AG04450 (cell line): ENCODE results near the gene ADGRG6. TPM values are rescaled to one million over a fixed set of nuclear protein-coding genes. Genes with fewer than 3 reads are reported as not detected.

ENCODE experiments used
- CTCF ChIA-PET: fragments of 300-600, 350-600 bp; formaldehyde crosslinking; extraction: SDS; loops from one replicate; lab custom pipeline; 2022; ENCODE audit warnings: antibody characterized with exemption, inconsistent platforms; lab: Charles Lee
- POLR2A ChIA-PET: fragments of 350-600 bp; formaldehyde crosslinking; extraction: SDS; loops from one replicate; lab custom pipeline; 2021; ENCODE audit warnings: antibody characterized with exemption, inconsistent platforms; lab: Yijun Ruan, JAX
- DNase-seq: peaks from one replicate; pipeline ENCODE4 v3.0.0-alpha.2; 2011; ENCODE audit warnings: low read depth, low spot score
- H3K27ac ChIP-seq: one replicate; pipeline ENCODE4 v1.5.1; 2012; ENCODE audit warnings: low read depth, low read length, control low read depth
- H3K27me3 ChIP-seq: one replicate; pipeline ENCODE4 v1.6.0; 2012; ENCODE audit warnings: low read length; ENCODE audit not compliant: control insufficient read depth, insufficient read depth
- H3K4me3 ChIP-seq: 2 replicates; pipeline ENCODE4 v1.5.1; 2011; ENCODE audit warnings: mild to moderate bottlenecking, low read depth, low read length, control low read depth
- H3K9me3 ChIP-seq: 2 replicates; pipeline ENCODE4 v1.5.1; 2012; ENCODE audit warnings: low read length; ENCODE audit not compliant: control insufficient read depth, insufficient read depth
- polyA plus RNA-seq: library from polyadenylated mRNA; depleted of rRNA; stranded (reverse); fragments of >200 nt; gene quantifications from 2 replicates; pipeline ENCODE4 v1.2.3, GENCODE V29; 2011
- TF ChIP-seq, protein P1 (sequence below): IDR thresholded peaks from 2 replicates; pipeline ENCODE4 v1.5.1; 2011; ENCODE audit warnings: low read depth, low read length, control low read depth, inconsistent platforms

Gene ADGRG6
- polyA plus RNA-seq, 1 experiment, result 16.2 TPM

DNA sequence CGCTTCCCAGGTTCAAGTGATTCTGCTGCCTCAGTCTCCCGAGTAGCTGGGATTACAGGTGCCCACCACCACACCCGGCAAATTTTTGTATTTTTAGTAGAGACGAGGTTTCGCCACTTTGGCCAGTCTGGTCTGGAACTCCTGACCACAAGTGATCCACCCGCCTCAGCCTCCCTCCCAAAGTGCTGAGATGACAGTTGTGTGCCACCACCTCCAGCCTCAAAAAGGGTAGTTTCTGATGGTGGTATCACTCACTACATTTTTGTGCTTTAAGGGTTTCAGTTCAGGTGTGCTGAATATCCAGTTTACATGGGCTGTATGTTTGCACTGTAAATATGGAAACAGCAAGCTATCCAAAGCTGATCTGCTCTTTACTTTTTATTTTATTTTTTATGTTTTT is 12.1 kb upstream of the ADGRG6 start:
- POLR2A ChIA-PET, result no interaction called here
- H3K9me3 ChIP-seq, result no peaks in the 10 kb centered on the region
- DNase-seq, result no peak
- CTCF ChIA-PET, result interaction anchor here (0.6 kb wide), 1 partner anchor 14 kb away, joined by 3 read pairs; no protein-coding TSS in a partner anchor
- no peaks in the 10 kb centered on the region for H3K27me3 ChIP-seq
- TF ChIP-seq, protein P1, sequence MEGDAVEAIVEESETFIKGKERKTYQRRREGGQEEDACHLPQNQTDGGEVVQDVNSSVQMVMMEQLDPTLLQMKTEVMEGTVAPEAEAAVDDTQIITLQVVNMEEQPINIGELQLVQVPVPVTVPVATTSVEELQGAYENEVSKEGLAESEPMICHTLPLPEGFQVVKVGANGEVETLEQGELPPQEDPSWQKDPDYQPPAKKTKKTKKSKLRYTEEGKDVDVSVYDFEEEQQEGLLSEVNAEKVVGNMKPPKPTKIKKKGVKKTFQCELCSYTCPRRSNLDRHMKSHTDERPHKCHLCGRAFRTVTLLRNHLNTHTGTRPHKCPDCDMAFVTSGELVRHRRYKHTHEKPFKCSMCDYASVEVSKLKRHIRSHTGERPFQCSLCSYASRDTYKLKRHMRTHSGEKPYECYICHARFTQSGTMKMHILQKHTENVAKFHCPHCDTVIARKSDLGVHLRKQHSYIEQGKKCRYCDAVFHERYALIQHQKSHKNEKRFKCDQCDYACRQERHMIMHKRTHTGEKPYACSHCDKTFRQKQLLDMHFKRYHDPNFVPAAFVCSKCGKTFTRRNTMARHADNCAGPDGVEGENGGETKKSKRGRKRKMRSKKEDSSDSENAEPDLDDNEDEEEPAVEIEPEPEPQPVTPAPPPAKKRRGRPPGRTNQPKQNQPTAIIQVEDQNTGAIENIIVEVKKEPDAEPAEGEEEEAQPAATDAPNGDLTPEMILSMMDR, result no peak
- no peak overlapping the region for H3K4me3 ChIP-seq
- no peak overlapping the region for H3K27ac ChIP-seq

DNA sequence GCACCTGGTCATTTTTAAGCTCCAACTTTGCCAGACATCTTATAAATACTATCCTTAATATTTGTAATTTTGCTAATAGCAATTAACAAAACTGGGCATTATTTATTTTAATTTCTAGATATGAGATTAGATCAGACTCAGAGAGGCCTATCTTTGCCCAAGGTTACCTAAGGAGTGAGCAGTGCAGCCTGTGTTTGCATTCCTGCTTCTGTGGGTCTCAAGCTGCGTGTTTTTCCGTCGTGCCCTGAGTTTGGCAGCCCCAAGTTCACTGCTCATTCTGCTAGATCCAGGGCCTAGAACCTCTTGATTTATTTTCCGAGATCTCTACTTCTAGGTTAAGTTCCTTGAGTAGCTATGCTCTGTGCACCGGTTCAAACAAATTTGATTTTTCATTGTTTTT is 11.0 kb upstream of the ADGRG6 start:
- no peak for DNase-seq
- no peak overlapping the region for H3K4me3 ChIP-seq
- no peaks in the 10 kb centered on the region for H3K27me3 ChIP-seq
- POLR2A ChIA-PET, result no interaction called here
- CTCF ChIA-PET, result interaction anchor here (1.0 kb wide), 1 partner anchor 84 kb away, joined by 3 read pairs; no protein-coding TSS in a partner anchor
- TF ChIP-seq, protein P1, result no peak
- no peaks in the 10 kb centered on the region for H3K9me3 ChIP-seq
- H3K27ac ChIP-seq, result no peak overlapping the region

DNA sequence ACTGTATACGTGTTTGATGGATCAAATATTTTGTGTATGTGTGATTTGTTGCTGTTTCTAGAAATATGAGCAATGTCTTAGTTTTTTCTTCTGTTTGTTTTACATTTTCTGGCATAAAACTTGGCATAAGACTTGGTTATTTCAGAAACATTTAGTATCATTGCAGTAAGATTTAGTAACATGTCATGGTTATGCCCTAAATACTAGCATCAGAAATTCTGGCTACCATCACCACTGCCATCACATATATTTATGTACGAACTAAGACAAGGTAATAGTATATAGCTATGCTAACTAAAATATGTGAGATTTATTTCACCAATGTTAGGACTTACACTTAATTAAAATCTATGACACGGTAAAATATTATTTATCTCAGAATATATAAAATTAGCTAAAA is 10.3 kb upstream of the ADGRG6 start:
- no peak overlapping the region for H3K27ac ChIP-seq
- POLR2A ChIA-PET, result no interaction called here
- H3K27me3 ChIP-seq, result no peaks in the 10 kb centered on the region
- TF ChIP-seq, protein P1, result no peak
- CTCF ChIA-PET, result interaction anchor here (1.0 kb wide), 1 partner anchor 9 kb away, joined by 3 read pairs; no protein-coding TSS in a partner anchor
- no peaks in the 10 kb centered on the region for H3K9me3 ChIP-seq
- DNase-seq, result no peak
- H3K4me3 ChIP-seq, result no peak overlapping the region

DNA sequence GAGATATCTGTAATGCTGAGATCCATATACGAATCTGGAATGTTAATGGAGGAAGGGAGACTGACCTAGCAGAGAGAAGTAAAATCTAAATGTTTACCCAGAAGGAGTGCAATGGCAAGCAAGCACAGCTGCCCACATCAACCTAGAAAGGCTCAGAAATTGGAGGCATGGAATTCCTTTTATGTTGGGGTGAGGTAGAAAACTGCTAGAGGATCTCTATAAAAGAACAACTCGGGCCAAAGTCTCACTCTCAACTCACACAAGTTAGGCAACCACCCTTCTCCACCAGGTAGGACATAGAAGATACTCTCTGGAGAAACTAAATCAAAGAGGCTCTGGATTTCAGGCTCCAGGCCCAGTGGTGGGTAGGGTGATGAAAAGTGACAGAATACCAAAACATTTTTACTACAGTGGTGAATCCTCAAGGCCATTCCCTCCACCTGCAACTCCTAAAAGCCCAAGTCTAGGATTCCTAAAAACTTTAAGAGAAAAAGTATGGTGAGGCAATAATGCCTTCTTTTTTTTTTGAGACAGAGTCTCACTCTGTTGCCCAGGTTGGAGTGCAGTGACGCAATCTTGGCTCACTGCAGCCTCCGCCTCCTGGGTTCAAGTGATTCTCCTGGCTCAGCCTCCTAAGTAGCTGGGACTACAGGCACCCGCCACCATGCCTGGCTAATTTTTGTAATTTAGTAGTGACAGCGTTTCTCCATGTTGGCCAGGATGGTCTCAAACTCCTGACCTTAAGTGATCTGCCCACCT is 9.5 kb upstream of the ADGRG6 start:
- H3K9me3 ChIP-seq, result no peaks in the 10 kb centered on the region
- ChIA-PET POLR2A (no interaction called here), CTCF (interaction anchor here (1.0 kb wide), 1 partner anchor 8 kb away, joined by 3 read pairs; no protein-coding TSS in a partner anchor)
- no peak overlapping the region for H3K27ac ChIP-seq
- H3K27me3 ChIP-seq, result no peaks in the 10 kb centered on the region
- TF ChIP-seq, protein P1, result no peak
- H3K4me3 ChIP-seq, result no peak overlapping the region
- no peak for DNase-seq

DNA sequence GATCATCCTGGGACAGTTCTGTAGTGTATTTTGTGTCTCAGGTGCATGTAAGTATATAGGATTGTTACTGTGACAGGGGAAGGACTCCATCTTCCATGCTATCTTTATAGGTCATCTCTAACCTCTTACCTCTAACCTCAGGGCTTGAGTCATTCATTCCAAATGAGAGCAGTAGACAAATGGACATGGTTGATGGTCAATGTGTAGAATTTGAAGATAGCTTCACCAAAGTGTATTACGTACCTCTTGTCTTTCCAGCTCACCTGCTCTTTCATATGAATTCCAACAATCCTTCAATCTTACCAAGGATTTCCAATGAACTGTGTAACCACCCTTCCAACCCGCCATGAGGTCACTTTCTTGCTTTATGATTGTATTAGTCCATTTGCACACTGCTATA is 8.7 kb upstream of the ADGRG6 start:
- POLR2A ChIA-PET, result no interaction called here
- Histone ChIP-seq H3K9me3 (no peaks in the 10 kb centered on the region), H3K27ac (no peak overlapping the region), H3K27me3 (no peaks in the 10 kb centered on the region), H3K4me3 (no peak overlapping the region)
- TF ChIP-seq, protein P1, result no peak
- CTCF ChIA-PET, result no interaction called here
- DNase-seq, result no peak
